Neutrophil (primary cell): ENCODE data around the gene KIF1A.
"Not testable (repeated sequence)": the region's sequence is repeated elsewhere in the genome, so short reads cannot be mapped to it uniquely, and the experiment has no call there.

Experiments
- H3K27ac ChIP-seq: fragments of 200-600 bp; sonication (generic); 2 replicates; pipeline ENCODE4 v1.5.1; 2016; ENCODE audit warnings: mild to moderate bottlenecking, moderate library complexity
- H3K27me3 ChIP-seq: fragments of 200-600 bp; sonication (generic); 2 replicates; pipeline ENCODE4 v1.6.0; 2016; ENCODE audit warnings: mild to moderate bottlenecking
- H3K36me3 ChIP-seq: fragments of 200-600 bp; sonication (generic); 2 replicates; pipeline ENCODE4 v1.5.1; 2017
- H3K4me1 ChIP-seq, 2 experiments: fragments of 200-600 bp in 1 of 2; sonication (generic) in 1 of 2; 1 replicate in 1 of 2; 2 replicates in 1 of 2; pipeline versions ENCODE4 v1.5.1 to v1.6.1; 2013 to 2016; ENCODE audit warnings: low read depth in 1 of 2, low read length in 1 of 2, mild to moderate bottlenecking in 1 of 2, moderate library complexity in 1 of 2; ENCODE audit not compliant: control insufficient read depth in 1 of 2, insufficient read depth in 1 of 2
- H3K4me3 ChIP-seq, 2 experiments: fragments of 200-600 bp in 1 of 2; sonication (generic) in 1 of 2; 1 replicate in 1 of 2; 2 replicates in 1 of 2; pipeline ENCODE4 v1.5.1; 2013 to 2016; ENCODE audit warnings: low read depth in 1 of 2, low read length in 1 of 2, mild to moderate bottlenecking in 1 of 2, moderate library complexity in 1 of 2
- H3K9me3 ChIP-seq: fragments of 200-600 bp; sonication (generic); 2 replicates; pipeline ENCODE4 v1.5.1; 2016
- TF ChIP-seq, protein P1 (sequence below): fragments of 200-600 bp; sonication (generic); IDR thresholded peaks from 2 replicates; pipeline ENCODE4 v1.5.1; 2016; ENCODE audit warnings: antibody characterized with exemption

The KIF1A gene

DNA sequence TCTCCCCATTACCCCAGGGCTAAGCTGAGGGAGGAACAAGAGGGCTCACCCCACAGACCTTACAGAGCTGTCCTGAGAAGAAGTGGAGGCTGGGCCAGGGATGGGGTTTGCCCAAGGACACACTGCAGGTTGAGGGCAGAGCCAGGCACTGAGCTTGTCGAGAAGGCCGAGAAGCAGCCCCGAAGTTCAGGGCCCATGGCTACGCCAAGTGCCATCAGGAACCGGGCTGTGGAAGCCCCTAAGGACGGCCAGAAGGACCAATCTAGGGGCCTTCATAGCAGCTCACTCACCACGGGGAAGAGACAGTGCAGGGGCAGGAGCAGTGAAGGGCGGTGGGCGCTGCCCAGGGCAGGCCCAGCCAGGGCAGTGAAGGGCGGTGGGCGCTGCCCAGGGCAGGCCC, 30.0 kb upstream of the KIF1A start:
- H3K9me3 ChIP-seq, result no peaks in the 10 kb centered on the region
- H3K27ac ChIP-seq, result no peak overlapping the region
- TF ChIP-seq, protein P1, sequence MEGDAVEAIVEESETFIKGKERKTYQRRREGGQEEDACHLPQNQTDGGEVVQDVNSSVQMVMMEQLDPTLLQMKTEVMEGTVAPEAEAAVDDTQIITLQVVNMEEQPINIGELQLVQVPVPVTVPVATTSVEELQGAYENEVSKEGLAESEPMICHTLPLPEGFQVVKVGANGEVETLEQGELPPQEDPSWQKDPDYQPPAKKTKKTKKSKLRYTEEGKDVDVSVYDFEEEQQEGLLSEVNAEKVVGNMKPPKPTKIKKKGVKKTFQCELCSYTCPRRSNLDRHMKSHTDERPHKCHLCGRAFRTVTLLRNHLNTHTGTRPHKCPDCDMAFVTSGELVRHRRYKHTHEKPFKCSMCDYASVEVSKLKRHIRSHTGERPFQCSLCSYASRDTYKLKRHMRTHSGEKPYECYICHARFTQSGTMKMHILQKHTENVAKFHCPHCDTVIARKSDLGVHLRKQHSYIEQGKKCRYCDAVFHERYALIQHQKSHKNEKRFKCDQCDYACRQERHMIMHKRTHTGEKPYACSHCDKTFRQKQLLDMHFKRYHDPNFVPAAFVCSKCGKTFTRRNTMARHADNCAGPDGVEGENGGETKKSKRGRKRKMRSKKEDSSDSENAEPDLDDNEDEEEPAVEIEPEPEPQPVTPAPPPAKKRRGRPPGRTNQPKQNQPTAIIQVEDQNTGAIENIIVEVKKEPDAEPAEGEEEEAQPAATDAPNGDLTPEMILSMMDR, result no peak
- no peaks in the 10 kb centered on the region for H3K4me1 ChIP-seq
- H3K27me3 ChIP-seq, result peaks cover 7% of the 10 kb centered on the region
- H3K36me3 ChIP-seq, result no peaks in the 10 kb centered on the region
- no peak overlapping the region for H3K4me3 ChIP-seq

DNA sequence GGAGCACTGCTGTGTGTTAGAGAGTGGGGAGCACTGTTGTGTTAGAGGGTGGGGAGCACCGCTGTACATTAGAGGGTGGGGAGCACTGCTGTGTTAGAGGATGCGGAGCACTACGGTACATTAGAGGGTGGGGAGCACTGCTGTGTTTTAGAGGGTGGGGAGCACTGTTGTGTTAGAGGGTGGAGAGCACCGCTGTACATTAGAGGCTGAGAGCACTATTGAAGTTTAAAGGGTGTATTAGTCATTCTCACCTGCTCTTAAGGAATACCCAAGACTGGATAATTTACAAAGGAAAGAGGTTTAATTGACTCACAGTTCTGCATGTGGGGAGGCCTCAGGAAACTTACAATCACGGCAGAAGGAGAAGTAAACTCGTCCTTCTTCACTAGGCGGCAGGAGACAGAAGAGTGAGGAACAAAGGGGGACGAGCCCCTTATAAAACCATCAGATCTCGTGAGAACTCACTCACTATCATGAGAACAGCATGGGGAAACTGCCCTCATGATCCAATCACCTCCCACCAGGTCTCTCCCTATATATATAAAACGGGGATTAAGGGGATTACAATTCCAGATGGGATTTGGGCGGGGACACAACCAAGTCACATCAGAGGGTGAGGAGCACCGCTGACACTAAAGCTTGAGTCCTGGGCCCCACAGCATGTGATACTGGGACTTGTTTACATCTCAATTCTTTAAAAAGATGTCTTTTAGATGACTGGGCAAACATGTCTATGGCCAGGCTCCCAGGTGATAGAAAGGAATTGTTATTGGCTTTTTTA, 29.1 kb upstream of the KIF1A start:
- no peaks in the 10 kb centered on the region for H3K9me3 ChIP-seq
- no peak overlapping the region for H3K27ac ChIP-seq
- H3K27me3 ChIP-seq, result peaks cover 15% of the 10 kb centered on the region
- H3K36me3 ChIP-seq, result no peaks in the 10 kb centered on the region
- H3K4me1 ChIP-seq, result no peaks in the 10 kb centered on the region
- no peak overlapping the region for H3K4me3 ChIP-seq
- TF ChIP-seq, protein P1, result no peak

DNA sequence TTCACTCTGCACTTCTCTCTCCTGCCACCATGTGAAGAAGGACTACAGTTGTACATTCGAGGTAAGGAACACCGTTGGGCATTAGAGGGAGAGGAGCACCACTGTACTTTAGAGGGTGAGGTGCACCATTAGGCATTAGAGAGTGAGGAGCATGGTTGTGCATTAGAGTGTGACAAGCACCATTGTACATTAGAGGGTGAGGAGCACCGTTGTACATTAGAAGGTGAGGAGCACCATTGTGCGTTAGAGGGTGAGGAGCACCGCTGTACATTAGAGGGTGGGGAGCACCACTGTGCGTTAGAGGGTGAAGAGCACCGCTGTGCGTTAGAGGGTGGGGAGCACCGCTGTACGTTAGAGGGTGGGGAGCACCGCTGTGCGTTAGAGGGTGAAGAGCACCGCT, 27.8 kb upstream of the KIF1A start:
- H3K27me3 ChIP-seq, result peaks cover 22% of the 10 kb centered on the region
- H3K9me3 ChIP-seq, result no peaks in the 10 kb centered on the region
- H3K4me1 ChIP-seq, result no peaks in the 10 kb centered on the region
- TF ChIP-seq, protein P1, result no peak
- H3K4me3 ChIP-seq, result no peak overlapping the region
- H3K27ac ChIP-seq, result no peak overlapping the region
- H3K36me3 ChIP-seq, result no peaks in the 10 kb centered on the region

DNA sequence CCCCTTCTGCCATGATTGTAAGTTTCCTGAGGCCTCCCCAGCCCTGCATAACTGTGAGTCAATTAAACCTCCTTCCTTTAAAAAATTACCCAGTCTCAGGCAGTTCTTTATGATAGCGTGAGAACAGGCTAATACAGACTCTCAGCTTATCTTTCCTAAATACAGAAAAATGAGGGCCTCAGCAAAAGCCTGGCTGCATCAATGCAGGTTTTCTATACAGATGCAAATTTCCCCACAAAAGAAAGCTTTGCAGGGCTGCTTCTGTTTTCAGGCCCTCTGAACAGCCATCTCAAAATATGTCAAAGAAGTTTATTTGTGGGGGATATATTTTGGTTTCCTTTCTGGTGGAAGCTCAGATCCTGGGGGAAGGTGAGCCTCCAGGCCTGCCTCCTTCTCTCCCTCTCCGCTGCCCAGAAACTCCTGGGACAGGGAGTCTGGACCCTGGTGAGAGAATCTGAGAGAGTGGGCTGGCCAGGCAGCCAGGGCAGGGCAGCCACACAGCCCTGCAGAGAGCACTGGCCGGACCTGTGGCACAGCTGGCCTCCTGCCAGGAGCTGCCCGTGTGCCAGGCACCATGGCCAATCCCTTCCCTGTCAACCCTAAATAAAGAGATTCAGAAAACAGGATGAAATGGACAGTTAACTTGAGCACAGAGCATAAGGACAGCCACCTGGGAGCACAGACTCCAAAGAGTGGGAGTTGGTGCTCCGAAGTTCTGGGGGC, 27.0 kb upstream of the KIF1A start:
- peaks cover 22% of the 10 kb centered on the region for H3K27me3 ChIP-seq
- no peak overlapping the region for H3K27ac ChIP-seq
- H3K9me3 ChIP-seq, result no peaks in the 10 kb centered on the region

GRCh38 chr2:240846309-240846708, 26.3 kb upstream of the KIF1A start:
- H3K9me3 ChIP-seq, H3K4me3 ChIP-seq: not testable (repeated sequence)
- peaks cover 22% of the 10 kb centered on the region for H3K27me3 ChIP-seq

More for the DNA sequence above, 27.0 kb upstream of the KIF1A start:
- H3K4me1 ChIP-seq, result no peaks in the 10 kb centered on the region
- H3K36me3 ChIP-seq, result no peaks in the 10 kb centered on the region
- TF ChIP-seq, protein P1, result no peak
- no peak overlapping the region for H3K4me3 ChIP-seq

GRCh38 chr2:240840435-240841060, 20.5 kb upstream of the KIF1A start:
- TF ChIP-seq, protein P1, result no peak
- no peak overlapping the region for H3K27ac ChIP-seq
- peaks cover 26% of the 10 kb centered on the region for H3K27me3 ChIP-seq
- no peaks in the 10 kb centered on the region for H3K36me3 ChIP-seq
- H3K4me3 ChIP-seq, result no peak overlapping the region
- no peaks in the 10 kb centered on the region for H3K4me1 ChIP-seq
- no peaks in the 10 kb centered on the region for H3K9me3 ChIP-seq

More at GRCh38 chr2:240846309-240846708, 26.3 kb upstream of the KIF1A start:
- not testable (repeated sequence) for H3K36me3 ChIP-seq, H3K4me1 ChIP-seq, H3K27ac ChIP-seq
